Uterus (tissue), 2 donors: ENCODE data around the gene SLC22A23.

ENCODE experiments used
- CTCF ChIP-seq, 4 experiments: fragments of 200-600 bp in 2 of 4; fragments of 450-650 bp in 2 of 4; sonication (generic) in 2 of 4; IDR thresholded peaks; one replicate each; pipeline ENCODE4 v1.5.1; 2016 to 2019; ENCODE audit warnings: antibody characterized with exemption in 4 of 4, mild to moderate bottlenecking in 2 of 4, moderate library complexity in 1 of 4
- POLR2A ChIP-seq, 2 donors: fragments of 450-650 bp; IDR thresholded peaks; one replicate each; pipeline ENCODE4 v1.6.1; 2016; ENCODE audit warnings: antibody characterized with exemption in 2 of 2, mild to moderate bottlenecking in 1 of 2, moderate library complexity in 1 of 2

- TF ChIP-seq CTCF (IDR thresholded peaks at IDR 0.05) (no peak), POLR2A (IDR thresholded peaks at IDR 0.05) (no peak)
Observed at GRCh38 chr6:3504938-3505805, 48.3 kb upstream of the SLC22A23 start.
